ENCODE results near the gene USP17L15. TPM values are rescaled to one million over a fixed set of nuclear protein-coding genes. Genes with fewer than 3 reads are reported as not detected.
"Not testable (repeated sequence)": the region's sequence is repeated elsewhere in the genome, so short reads cannot be mapped to it uniquely, and the experiment has no call there.

USP17L15 gene, protein sequence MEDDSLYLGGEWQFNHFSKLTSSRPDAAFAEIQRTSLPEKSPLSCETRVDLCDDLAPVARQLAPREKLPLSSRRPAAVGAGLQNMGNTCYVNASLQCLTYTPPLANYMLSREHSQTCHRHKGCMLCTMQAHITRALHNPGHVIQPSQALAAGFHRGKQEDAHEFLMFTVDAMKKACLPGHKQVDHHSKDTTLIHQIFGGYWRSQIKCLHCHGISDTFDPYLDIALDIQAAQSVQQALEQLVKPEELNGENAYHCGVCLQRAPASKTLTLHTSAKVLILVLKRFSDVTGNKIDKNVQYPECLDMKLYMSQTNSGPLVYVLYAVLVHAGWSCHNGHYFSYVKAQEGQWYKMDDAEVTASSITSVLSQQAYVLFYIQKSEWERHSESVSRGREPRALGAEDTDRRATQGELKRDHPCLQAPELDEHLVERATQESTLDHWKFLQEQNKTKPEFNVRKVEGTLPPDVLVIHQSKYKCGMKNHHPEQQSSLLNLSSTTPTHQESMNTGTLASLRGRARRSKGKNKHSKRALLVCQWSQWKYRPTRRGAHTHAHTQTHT
- not detected for total RNA-seq
- long read RNA-seq, result 0 reads

DNA sequence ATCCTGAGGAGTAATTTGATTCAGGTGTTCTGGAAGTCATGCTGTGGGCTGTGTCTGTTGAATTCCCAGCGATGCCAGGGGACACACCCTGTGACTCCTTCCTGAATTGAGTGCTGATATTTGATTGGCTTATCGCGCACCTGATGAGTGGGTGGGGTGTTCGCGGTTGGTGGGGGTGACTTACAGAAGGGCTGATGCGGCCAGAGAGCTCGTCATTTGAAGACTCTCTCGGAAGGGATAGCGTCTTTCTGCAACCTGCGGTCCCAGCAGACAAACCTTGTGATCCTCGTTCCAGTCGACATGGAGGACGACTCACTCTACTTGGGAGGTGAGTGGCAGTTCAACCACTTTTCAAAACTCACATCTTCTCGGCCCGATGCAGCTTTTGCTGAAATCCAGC lies at the start of gene USP17L15:
Gene USP17L15, plus strand, starts transcription at position 301 of the 400 bp plus-strand sequence. Its CDS starts 0 bp downstream, at position 301.
- ATAC-seq (ENCODE audit: poor library complexity); DNase-seq; intact Hi-C loops (cut with DNase I): not testable (repeated sequence)

DNA sequence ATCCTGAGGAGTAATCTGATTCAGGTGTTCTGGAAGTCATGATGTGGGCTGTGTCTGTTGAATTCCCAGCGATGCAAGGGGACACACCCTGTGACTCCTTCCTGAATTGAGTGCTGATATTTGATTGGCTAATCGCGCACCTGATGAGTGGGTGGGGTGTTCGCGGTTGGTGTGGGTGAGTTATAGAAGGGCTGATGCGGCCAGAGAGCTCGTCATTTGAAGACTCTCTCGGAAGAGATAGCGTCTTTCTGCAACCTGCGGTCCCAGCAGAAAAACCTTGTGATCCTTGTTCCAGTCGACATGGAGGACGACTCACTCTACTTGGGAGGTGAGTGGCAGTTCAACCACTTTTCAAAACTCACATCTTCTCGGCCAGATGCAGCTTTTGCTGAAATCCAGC lies 23.8 kb upstream of the USP17L15 start, which contains the start of gene USP17L10:
Gene USP17L10, plus strand, starts transcription at position 301 of the 400 bp plus-strand sequence. Its CDS starts 0 bp downstream, at position 301.
- DNase-seq; intact Hi-C loops (cut with DNase I); ATAC-seq (ENCODE audit: poor library complexity): not testable (repeated sequence)

DNA sequence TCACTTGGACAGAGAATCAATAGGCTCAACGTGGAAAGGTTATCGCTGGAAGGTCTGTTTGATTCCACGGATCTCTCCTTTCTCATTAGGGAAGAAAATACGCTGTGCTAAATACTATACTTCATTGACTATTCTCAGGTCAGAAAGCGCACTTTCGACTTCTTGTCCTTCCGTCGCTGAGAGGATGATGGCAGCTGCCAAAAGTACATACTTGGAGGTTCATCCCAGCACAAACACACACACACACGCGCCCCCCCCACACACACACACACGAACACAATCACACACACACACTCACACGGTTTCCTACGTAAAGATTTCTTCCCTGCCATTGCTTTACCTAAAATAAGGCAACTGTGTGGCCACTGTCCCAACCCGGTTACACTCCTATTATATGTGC lies 19.5 kb upstream of the USP17L15 start:
- ATAC-seq (ENCODE audit: poor library complexity); intact Hi-C loops (cut with DNase I): not testable (repeated sequence)
- DNase-seq, result peak; percentile 29

DNA sequence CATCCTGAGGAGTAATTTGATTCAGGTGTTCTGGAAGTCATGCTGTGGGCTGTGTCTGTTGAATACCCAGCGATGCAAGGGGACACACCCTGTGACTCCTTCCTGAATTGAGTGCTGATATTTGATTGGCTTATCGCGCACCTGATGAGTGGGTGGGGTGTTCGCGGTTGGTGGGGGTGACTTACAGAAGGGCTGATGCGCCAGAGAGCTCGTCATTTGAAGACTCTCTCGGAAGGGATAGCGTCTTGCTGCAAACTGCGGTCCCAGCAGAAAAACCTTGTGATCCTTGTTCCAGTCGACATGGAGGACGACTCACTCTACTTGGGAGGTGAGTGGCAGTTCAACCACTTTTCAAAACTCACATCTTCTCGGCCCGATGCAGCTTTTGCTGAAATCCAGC lies 19.1 kb upstream of the USP17L15 start, which contains the start of gene USP17L11:
Gene USP17L11, plus strand, starts transcription at position 301 of the 400 bp plus-strand sequence. Its CDS starts 0 bp downstream, at position 301.
- intact Hi-C loops (cut with DNase I); ATAC-seq (ENCODE audit: poor library complexity): not testable (repeated sequence)

DNA sequence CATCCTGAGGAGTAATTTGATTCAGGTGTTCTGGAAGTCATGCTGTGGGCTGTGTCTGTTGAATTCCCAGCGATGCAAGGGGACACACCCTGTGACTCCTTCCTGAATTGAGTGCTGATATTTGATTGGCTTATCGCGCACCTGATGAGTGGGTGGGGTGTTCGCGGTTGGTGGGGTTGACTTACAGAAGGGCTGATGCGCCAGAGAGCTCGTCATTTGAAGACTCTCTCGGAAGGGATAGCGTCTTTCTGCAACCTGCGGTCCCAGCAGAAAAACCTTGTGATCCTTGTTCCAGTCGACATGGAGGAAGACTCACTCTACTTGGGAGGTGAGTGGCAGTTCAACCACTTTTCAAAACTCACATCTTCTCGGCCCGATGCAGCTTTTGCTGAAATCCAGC lies 14.3 kb upstream of the USP17L15 start, which contains the start of gene USP17L12:
Gene USP17L12, plus strand, starts transcription at position 301 of the 400 bp plus-strand sequence. Its CDS starts 0 bp downstream, at position 301.
- DNase-seq; intact Hi-C loops (cut with DNase I); ATAC-seq (ENCODE audit: poor library complexity): not testable (repeated sequence)

More for the DNA sequence above, 19.1 kb upstream of the USP17L15 start, which contains the start of gene USP17L11:
- not testable (repeated sequence) for DNase-seq

DNA sequence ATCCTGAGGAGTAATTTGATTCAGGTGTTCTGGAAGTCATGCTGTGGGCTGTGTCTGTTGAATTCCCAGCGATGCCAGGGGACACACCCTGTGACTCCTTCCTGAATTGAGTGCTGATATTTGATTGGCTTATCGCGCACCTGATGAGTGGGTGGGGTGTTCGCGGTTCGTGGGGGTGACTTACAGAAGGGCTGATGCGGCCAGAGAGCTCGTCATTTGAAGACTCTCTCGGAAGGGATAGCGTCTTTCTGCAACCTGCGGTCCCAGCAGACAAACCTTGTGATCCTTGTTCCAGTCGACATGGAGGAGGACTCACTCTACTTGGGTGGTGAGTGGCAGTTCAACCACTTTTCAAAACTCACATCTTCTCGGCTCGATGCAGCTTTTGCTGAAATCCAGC lies 9.6 kb upstream of the USP17L15 start, which contains the start of gene USP17L13:
Gene USP17L13, plus strand, starts transcription at position 301 of the 400 bp plus-strand sequence. Its CDS starts 0 bp downstream, at position 301.
- intact Hi-C loops (cut with DNase I); ATAC-seq (ENCODE audit: poor library complexity); DNase-seq: not testable (repeated sequence)

DNA sequence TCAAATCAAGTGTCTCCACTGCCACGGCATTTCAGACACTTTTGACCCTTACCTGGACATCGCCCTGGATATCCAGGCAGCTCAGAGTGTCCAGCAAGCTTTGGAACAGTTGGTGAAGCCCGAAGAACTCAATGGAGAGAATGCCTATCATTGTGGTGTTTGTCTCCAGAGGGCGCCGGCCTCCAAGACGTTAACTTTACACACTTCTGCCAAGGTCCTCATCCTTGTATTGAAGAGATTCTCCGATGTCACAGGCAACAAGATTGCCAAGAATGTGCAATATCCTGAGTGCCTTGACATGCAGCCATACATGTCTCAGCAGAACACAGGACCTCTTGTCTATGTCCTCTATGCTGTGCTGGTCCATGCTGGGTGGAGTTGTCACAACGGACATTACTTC lies 3.9 kb upstream of the USP17L15 start:
- intact Hi-C loops (cut with DNase I); ATAC-seq (ENCODE audit: poor library complexity): not testable (repeated sequence)
- peak; percentile 10 for DNase-seq

DNA sequence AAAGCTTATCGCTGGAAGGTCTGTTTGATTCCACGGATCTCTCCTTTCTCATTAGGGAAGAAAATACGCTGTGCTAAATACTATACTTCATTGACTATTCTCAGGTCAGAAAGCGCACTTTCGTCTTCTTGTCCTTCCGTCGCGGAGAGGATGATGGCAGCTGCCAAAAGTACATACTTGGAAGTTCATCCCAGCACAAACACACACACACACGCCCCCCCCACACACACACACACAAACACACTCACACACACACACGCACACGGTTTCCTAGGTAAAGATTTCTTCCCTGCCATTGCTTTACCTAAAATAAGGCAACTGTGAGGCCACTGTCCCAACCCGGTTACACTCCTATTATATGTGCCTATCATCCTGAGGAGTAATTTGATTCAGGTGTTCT lies 4.3 kb downstream of the USP17L15 start:
- intact Hi-C loops (cut with DNase I), result not testable (repeated sequence)

DNA sequence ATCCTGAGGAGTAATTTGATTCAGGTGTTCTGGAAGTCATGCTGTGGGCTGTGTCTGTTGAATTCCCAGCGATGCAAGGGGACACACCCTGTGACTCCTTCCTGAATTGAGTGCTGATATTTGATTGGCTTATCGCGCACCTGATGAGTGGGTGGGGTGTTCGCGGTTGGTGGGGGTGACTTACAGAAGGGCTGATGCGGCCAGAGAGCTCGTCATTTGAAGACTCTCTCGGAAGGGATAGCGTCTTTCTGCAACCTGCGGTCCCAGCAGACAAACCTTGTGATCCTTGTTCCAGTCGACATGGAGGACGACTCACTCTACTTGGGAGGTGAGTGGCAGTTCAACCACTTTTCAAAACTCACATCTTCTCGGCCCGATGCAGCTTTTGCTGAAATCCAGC lies 9.4 kb downstream of the USP17L15 start, which contains the start of gene USP17L17:
Gene USP17L17, plus strand, starts transcription at position 301 of the 400 bp plus-strand sequence. Its CDS starts 0 bp downstream, at position 301.
- DNase-seq; intact Hi-C loops (cut with DNase I); ATAC-seq (ENCODE audit: poor library complexity): not testable (repeated sequence)

More for the DNA sequence above, 4.3 kb downstream of the USP17L15 start:
- ATAC-seq (ENCODE audit: poor library complexity), result not testable (repeated sequence)
- peak; percentile 41 for DNase-seq

DNA sequence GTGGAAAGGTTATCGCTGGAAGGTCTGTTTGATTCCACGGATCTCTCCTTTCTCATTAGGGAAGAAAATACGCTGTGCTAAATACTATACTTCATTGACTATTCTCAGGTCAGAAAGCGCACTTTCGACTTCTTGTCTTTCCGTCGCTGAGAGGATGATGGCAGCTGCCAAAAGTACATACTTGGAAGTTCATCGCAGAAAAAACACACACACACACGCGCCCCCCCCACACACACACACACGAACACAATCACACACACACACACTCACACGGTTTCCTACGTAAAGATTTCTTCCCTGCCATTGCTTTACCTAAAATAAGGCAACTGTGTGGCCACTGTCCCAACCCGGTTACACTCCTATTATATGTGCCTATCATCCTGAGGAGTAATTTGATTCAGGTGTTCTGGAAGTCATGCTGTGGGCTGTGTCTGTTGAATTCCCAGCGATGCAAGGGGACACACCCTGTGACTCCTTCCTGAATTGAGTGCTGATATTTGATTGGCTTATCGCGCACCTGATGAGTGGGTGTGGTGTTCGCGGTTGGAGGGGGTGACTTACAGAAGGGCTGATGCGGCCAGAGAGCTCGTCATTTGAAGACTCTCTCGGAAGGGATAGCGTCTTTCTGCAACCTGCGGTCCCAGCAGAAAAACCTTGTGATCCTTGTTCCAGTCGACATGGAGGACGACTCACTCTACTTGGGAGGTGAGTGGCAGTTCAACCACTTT lies 13.9 kb downstream of the USP17L15 start, which contains the start of gene USP17L18:
Gene USP17L18, plus strand, starts transcription at position 678 of the 728 bp plus-strand sequence. Its CDS starts 0 bp downstream, at position 678.
- peak; percentile 10 for DNase-seq
- intact Hi-C loops (cut with DNase I); ATAC-seq (ENCODE audit: poor library complexity): not testable (repeated sequence)

DNA sequence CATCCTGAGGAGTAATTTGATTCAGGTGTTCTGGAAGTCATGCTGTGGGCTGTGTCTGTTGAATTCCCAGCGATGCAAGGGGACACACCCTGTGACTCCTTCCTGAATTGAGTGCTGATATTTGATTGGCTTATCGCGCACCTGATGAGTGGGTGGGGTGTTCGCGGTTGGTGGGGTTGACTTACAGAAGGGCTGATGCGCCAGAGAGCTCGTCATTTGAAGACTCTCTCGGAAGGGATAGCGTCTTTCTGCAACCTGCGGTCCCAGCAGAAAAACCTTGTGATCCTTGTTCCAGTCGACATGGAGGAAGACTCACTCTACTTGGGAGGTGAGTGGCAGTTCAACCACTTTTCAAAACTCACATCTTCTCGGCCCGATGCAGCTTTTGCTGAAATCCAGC lies 18.9 kb downstream of the USP17L15 start, which contains the start of gene USP17L19:
Gene USP17L19, plus strand, starts transcription at position 301 of the 400 bp plus-strand sequence. Its CDS starts 0 bp downstream, at position 301.
- DNase-seq; intact Hi-C loops (cut with DNase I); ATAC-seq (ENCODE audit: poor library complexity): not testable (repeated sequence)

DNA sequence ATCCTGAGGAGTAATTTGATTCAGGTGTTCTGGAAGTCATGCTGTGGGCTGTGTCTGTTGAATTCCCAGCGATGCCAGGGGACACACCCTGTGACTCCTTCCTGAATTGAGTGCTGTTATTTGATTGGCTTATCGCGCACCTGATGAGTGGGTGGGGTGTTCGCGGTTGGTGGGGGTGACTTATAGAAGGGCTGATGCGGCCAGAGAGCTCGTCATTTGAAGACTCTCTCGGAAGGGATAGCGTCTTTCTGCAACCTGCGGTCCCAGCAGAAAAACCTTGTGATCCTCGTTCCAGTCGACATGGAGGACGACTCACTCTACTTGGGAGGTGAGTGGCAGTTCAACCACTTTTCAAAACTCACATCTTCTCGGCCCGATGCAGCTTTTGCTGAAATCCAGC lies 23.6 kb downstream of the USP17L15 start, which contains the start of gene USP17L20:
Gene USP17L20, plus strand, starts transcription at position 301 of the 400 bp plus-strand sequence. Its CDS starts 0 bp downstream, at position 301.
- DNase-seq; intact Hi-C loops (cut with DNase I); ATAC-seq (ENCODE audit: poor library complexity): not testable (repeated sequence)

DNA sequence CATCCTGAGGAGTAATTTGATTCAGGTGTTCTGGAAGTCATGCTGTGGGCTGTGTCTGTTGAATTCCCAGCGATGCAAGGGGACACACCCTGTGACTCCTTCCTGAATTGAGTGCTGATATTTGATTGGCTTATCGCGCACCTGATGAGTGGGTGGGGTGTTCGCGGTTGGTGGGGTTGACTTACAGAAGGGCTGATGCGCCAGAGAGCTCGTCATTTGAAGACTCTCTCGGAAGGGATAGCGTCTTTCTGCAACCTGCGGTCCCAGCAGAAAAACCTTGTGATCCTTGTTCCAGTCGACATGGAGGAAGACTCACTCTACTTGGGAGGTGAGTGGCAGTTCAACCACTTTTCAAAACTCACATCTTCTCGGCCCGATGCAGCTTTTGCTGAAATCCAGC lies 28.4 kb downstream of the USP17L15 start, which contains the start of gene USP17L21:
Gene USP17L21, plus strand, starts transcription at position 301 of the 400 bp plus-strand sequence. Its CDS starts 0 bp downstream, at position 301.
- intact Hi-C loops (cut with DNase I); DNase-seq; ATAC-seq (ENCODE audit: poor library complexity): not testable (repeated sequence)

DNA sequence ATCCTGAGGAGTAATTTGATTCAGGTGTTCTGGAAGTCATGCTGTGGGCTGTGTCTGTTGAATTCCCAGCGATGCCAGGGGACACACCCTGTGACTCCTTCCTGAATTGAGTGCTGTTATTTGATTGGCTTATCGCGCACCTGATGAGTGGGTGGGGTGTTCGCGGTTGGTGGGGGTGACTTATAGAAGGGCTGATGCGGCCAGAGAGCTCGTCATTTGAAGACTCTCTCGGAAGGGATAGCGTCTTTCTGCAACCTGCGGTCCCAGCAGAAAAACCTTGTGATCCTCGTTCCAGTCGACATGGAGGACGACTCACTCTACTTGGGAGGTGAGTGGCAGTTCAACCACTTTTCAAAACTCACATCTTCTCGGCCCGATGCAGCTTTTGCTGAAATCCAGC lies 33.1 kb downstream of the USP17L15 start, which contains the start of gene USP17L22:
Gene USP17L22, plus strand, starts transcription at position 301 of the 400 bp plus-strand sequence. Its CDS starts 0 bp downstream, at position 301.
- ATAC-seq (ENCODE audit: poor library complexity); intact Hi-C loops (cut with DNase I); DNase-seq: not testable (repeated sequence)

DNA sequence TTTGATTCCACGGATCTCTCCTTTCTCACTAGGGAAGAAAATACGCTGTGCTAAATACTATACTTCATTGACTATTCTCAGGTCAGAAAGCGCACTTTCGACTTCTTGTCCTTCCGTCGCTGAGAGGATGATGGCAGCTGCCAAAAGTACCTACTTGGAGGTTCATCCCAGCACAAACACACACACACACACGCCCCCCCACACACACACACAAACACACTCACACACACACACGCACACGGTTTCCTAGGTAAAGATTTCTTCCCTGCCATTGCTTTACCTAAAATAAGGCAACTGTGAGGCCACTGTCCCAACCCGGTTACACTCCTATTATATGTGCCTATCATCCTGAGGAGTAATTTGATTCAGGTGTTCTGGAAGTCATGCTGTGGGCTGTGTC lies 37.5 kb downstream of the USP17L15 start:
- ATAC-seq (ENCODE audit: poor library complexity); intact Hi-C loops (cut with DNase I): not testable (repeated sequence)
- peak; percentile 53 for DNase-seq

Measured in Right ventricle myocardium superior (tissue), 1 donor.